Measurements from ENCODE around the gene ADGRG7.

GRCh38 chr3:100578646-100579045 is 30.8 kb upstream of the ADGRG7 start:
- TF ChIP-seq, protein P1, sequence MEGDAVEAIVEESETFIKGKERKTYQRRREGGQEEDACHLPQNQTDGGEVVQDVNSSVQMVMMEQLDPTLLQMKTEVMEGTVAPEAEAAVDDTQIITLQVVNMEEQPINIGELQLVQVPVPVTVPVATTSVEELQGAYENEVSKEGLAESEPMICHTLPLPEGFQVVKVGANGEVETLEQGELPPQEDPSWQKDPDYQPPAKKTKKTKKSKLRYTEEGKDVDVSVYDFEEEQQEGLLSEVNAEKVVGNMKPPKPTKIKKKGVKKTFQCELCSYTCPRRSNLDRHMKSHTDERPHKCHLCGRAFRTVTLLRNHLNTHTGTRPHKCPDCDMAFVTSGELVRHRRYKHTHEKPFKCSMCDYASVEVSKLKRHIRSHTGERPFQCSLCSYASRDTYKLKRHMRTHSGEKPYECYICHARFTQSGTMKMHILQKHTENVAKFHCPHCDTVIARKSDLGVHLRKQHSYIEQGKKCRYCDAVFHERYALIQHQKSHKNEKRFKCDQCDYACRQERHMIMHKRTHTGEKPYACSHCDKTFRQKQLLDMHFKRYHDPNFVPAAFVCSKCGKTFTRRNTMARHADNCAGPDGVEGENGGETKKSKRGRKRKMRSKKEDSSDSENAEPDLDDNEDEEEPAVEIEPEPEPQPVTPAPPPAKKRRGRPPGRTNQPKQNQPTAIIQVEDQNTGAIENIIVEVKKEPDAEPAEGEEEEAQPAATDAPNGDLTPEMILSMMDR (IDR thresholded peaks at IDR 0.05), result no peak
- TF ChIP-seq POLR2A (IDR thresholded peaks at IDR 0.05) (no peak), POLR2AphosphoS5 (IDR thresholded peaks at IDR 0.05) (no peak)

Data from breast epithelium (tissue), 3 donors.